Measurements from ENCODE around the gene KPNA1.
"Not testable (repeated sequence)": the region's sequence is repeated elsewhere in the genome, so short reads cannot be mapped to it uniquely, and the experiment has no call there.

KPNA1 gene

DNA sequence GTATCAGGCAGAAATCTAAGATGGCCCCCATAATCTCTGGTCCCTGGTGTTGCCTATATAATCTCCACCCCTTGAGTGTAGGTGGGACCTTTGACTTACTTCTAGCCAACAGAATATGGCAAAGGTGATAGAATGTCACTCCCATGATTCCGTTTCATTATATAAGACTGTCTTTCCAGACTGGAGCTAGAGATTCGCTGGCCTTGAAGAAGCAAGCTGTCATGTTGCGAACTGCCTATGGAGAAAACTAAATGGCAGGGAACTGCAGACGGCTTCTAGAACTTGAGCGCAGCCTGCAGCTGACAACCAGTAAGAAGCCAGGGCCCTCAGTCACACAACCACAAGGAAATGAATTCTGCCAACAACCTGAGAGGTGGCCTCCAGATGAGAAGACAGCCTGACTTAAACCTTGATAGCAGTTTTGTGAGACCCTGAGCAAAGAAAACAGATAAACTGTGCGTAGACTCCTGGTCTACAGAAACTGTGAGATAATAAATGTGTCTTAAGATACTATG, 2.2 kb upstream of the KPNA1 start:
- peak; percentile 16 for DNase-seq

DNA sequence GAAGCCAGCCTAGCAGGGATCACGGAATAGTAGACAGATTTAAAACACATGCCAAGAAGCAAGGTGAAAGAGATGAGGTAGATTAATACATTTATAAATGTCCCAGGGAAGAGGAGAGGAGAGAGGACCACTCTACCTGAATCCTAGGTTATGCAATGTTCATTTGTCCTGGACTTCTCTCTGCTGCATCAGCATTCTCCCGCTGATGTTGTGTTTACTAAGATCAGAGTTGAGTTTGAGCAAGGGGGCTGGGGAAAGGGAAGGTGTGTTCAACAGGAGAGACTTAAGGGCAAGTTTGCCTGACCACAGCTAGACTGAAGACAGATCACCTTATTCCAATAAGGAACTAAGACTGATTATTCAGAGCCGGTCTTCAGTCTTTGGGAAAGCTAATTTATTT, 1.1 kb upstream of the KPNA1 start:
- DNase-seq, result no peak

DNA sequence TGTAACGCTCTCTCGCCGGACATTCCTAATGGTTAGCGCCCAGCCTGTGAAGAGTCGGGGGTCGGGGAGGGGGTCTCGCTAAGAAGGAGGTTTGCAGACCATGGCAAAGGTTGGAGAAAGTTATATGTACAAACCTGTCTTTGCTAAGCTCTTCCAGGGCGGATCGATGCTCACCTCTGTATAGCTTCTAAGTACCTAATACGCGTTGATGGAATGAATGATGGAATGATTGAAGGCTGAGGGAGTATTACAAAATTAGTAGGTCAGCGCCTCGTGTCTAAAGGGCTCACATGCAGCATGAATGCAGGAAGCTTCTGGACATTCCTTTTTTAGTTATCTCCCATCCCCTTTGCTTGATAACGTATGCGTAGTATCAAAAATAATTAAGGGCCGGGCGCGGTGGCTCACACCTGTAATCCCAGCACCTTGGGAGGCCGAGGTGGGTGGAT, 305 bp upstream of the KPNA1 start:
- DNase-seq, result no peak

DNA sequence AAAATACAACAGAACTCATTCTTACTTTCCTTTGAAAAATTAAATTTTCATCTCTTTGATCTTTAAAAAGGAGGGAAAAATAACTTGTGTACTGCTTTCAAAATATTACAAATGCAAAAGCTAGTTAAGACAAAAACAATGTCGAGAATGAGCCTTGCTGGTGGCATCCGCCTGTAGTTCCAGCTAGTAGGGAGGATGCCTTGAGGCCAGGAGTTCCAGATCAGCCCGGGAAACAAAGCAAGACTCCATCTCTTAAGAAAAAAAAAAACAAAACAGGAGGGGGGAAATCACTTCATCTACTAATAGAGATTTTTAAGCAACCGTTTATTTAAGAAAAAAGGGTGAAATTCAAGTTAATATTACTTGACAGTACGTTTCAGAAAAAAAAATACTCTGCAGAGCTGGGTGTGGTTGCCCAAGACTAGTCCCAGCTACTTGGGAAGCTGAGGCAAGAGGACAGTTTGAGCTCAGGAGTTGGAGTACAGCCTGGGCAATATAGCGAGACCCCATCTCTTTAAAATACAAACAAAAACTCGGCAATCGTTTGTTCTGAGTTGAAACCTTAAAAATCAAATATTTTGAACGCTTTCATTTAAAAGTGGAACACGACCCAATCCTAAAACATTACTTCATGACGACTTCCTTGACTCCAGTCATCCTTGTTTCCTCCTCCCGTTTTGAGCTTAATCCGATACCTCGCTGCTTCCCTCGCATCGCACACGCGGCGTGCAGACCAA, 1.2 kb downstream of the KPNA1 start:
- no peak for DNase-seq

DNA sequence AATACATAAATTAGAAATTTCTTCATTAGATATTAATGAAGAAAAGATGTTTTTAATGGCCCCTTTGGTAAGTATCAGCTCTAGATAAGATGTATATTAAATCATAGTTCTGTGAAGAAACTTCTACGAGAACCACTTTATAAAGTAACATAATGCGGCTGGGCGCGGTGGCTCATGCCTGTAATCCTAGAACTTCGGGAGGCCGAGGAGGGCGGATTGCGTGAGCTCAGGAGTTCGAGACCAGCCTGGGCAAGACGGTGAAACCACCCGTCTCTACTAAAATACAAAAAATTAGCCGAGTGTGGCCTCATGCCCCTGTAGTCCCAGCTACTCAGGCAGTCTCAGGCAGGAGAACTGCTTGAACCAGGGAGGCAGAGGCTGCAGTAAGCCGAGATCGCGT, 2.5 kb downstream of the KPNA1 start:
- no peak for DNase-seq

DNA sequence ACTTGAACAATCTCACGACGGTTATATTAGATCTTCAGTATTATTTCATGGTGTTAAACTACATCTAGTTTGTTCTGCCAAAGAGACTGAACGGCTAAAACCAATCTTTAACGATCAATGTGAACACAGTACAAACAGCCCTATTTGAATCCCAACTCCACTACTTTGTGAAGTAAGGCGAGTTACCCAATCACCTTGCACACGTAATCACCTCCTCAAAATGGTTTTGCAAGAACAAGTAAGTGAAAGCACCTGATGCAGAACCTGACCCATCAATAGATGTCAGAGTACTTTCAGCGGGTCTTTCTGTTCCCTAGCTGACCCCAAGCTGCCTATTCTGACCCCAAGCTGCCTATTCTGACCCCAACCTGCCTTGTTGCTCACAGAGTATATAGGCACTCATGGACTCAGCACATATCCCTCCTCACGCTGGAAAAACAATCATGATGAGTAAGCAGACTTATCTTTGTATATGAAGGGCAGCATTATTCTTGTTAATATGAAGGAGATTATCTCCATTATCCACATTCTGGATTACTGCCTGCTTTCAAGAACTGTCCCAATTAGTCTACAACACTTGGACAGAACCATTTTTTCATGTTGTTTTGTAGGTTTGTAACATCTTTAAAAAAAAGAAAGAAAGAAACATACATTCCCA, 3.7 kb downstream of the KPNA1 start:
- DNase-seq, result no peak

DNA sequence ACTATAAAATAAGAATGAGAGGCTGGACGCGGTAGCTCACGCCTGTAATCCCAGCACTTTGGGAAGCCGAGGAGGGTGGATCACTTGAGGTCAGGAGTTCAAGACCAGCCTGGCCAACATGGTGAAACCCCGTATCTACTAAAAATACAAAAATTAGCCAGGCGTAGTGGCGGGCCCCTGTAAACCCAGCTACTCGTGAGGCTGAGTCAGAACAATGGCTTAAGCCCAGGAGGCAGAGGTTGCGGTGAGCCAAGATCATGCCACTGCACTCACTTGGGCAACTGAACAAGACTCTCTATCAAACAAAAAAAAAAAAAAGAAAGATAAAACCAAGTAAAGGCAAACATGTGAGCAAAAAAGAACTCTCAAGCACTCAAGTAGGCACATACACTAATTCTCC, 5.8 kb downstream of the KPNA1 start:
- DNase-seq, result not testable (repeated sequence)

DNA sequence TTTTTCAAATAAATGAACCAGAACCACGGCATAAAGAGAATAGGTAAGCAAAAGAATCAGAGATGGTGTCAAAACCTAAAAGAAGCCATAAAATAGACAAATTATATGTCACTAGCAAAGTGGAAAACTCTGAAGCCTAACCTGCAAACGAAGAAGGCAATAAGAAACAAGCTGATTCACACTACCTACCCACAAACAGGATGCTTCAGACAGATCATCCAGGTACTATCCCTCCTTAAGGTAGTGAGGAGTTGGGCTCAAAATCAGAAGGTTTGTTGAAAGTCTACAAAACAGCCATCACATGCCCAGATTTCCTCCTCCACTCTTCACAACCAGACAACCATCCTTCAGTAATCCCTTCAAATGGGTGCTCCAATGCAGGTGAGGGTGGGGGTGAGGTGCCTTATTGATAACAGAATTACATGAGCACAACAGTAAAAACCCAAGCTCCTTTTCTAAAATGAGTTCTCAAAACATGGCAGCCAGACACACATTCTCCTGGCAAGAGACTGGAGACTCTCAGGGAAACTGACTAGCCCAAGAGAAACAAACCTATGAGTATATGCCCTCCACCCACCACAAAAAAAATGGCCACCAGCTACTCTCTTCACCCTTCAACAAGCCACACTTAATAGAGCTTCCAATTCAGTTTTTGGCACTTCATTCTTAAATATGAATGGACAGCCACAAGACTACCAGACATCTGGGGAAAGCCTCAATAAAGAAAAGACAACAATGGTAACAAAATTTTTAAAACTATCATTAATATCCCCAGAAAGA, 6.4 kb downstream of the KPNA1 start:
- no peak for DNase-seq

DNA sequence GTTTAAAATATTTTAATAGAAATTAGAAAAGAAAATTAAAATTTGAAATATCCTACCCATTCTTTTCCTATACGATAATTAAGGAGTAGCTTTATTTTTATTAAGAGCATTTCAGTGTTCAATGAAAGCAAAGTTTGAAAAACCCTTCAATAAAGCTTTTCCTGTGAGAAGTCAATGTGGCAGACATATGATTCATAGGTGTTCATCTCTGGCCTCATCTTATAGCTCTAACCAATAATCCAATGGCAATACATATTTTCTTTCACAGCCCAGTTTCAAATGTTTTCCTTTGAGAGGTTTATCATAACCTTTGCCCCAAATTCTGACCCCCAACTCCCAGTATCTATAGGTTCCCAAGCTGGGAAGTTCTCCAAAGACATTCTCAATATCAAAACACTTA, 8.3 kb downstream of the KPNA1 start:
- DNase-seq, result no peak

DNA sequence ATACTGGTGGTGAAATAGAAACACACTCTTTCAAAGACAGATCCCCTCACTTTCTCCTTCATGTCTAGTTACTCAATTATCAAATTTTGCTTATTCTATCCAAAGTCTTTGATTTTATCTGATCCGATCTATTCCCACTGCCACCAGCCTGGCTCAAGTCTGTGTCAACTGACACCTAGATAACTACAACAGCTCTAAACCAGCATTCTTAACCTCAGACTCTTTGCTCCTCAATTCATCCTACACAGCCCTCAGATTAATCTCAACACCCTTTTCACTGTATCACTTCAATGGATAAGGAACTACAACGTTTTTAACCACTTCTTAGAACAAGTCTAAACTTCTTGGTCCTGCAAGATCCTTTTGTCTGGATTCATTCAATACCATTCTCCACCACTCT, 9.1 kb downstream of the KPNA1 start:
- DNase-seq, result no peak

DNA sequence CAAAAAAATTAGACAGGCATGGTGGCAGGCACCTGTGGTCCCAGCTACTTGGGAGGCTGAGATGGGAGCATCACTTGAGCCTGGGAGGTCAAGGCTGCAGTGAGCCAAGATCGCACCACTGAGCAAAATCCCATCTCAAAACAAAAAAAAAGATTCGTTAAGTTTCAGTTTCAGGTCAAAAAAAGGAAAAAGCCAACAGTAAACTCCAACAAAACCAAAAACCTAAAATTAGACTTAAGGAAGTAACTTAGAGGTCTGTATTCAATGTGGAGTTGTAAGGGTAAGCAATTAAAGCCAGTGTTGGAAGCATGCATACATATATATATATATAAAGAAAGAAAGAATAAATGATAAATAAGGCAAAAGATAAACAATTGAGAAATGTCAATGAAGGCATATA, 11.8 kb downstream of the KPNA1 start:
- no peak for DNase-seq

DNA sequence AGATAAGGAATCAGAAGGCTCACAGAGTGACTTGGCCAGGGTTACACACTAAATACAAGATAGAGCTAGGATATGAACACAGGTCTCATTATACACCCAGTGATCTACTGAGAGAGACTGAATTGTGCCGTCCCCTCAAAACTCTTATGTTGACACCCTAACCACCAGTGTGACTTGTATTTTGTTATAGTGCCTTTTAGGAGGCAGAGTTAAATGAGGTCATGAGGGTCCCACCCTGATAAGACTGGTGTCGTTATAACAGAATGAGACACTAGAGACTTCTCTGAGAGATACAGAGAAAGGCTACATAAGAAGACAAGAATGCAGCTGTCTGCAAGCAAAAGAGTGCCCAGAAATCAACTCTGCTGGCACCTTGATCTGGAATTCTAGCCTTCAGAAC, 12.6 kb downstream of the KPNA1 start:
- no peak for DNase-seq

DNA sequence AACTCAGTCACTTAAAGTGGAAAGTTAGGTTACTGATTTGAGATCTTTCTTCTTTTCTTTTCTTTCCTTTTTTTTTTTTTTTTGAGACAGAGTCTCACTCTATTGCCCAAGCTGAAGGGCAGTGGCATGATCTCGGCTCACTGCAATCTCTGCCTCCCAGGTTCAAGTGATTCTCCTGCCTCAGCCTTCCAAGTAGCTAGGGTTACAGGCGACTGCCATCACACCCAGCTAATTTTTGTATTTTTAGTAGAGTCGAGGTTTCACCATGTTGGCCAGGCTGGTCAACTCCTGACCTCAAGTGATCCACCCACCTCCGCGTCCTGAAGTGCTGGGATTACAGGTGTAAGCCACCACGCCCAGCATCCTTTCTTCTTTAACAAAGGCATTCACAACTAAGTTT, 13.8 kb downstream of the KPNA1 start:
- DNase-seq, result not testable (repeated sequence)

DNA sequence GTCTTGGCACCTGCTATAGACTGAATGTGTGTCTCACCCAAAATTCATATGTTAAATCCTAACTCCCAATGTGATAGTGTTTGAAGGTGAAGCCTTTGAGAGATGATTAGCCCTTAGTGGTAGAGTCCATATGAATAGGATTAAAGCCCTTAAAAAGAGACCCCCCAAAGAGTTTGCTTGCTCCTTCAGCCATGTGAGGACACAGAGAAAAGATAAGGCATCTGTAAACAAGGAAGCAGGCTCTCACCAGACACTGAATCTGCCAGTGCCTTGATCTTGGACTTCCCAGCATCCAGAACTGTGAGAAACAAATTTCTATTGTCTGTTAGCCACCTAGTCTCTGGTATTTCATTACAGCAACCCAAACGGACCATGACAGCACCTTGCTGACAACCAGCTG, 16.6 kb downstream of the KPNA1 start:
- no peak for DNase-seq

DNA sequence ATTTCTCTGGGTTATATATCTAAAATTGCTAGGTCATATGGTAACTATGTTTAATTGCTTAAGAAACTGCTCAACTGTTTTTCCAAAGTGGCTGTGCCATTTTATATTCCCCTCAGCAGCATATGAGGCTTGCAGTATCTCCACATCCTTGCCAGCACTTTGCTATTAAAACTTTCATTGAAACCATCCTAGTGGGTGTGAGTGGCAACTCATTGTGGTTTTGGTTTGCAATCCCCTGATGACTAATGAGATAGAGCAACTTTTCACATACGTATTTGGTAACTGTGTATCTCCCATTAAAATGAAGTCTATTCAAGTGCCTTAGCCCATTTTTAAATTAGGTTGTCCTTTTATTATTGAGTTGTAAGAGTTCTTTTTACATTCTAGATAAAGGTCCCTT, 17.3 kb downstream of the KPNA1 start:
- DNase-seq, result peak; percentile 25

DNA sequence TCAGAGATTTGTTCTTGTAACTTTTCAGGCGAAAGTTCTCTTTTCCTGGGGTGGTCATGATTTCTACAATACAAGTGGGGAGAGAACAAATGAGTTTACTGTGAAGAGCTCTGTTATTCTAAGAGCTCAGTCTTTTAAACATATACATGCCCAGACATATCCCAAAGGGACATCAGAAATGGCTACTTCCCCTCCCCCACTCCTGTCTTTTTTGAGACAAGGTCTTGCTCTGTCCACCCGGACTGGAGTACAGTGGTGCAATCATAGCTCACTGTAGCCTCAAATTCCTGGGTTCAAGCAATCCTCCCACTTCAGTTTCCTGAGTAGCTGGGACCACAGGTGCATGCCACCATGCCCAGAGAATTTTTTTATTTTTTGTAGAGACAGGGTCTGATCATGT, 18.2 kb downstream of the KPNA1 start:
- DNase-seq, result no peak

DNA sequence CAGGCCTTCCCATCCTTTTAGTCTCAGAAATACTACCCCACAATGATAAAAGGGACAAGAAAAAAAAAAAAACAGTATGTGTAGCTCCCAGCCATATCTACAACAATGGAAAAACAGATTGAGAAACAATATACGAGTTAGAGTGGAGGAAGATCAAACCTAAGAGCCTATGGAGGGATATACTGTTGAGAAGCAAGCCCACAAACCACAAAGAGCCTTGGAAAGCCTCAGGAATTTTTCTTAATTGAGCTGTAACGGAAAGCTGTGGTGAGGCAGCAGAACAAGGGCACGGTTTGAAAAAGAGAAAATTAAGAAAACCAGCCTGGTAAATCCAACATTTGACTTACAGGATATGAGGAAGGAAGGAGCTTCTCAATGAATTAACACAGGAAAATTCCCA, 21.4 kb downstream of the KPNA1 start:
- DNase-seq, result no peak

DNA sequence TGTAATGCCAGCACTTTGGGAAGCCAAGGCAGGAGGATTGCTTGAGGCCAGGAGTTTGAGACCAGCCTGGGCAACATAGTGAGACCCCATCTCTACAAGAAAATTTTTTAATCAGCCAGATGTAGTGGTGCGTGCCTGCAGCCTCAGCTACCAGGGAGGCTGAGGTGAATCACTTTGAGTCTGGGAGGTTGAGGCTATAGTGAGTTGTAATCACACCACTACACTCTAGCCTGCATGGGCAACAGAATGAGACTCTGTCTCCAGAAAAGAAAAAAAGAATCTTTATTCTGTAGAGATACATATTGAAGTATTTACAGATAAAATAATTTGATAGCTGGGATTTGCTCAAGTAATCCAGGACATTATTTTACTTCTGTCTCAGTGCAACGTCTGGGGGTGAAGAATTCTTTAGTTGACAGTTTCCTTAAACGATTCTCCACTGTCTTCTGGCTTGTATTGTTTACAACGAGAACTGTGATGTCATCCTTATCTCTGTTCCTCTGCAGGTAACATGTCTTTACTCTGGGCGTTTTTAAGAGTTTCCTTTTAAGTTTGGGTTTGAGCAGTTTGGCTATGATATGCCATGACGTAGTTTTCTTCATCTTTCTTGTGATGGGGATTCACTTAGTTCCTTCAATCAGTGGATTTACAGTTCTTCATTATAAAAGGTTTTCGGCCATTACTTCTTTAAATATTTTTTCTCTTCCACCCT, 26.3 kb downstream of the KPNA1 start:
- no peak for DNase-seq

DNA sequence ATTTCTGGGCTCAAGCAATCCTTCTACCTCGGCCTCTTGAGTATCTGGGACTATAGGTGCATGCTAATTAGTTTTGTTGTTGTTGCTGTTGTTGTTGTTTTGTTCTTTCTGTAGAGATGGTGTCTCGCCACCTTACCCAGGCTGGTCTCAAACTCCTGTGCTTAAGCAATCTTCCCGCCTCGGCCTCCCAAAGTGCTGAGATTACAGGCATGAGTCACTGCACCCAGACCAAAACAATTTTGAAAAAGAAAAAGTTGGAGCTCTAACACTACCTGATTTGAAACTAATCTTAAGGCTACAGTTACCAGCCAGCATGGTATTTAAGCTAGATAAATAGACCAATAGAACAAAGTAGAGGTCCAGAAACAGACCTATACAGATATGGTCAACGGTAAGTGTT, 29.8 kb downstream of the KPNA1 start:
- no peak for DNase-seq

DNA sequence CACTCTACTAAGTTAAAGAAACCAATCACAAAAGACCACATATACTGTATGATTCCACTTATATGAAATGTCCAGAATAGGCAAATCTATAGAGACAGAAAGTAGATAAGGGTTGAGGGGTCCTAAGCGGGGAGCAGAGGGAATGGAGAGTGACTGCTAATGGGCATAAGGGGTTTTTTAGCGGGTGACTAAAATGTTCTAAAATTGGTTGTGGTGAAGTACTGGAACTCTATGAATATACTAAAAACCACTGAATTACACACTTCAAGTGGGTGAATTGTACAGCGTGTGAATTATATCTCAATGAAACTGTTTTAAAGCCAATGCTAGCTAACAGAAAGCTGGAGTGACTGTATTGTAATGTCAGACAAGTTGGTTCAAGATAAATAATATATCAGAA, 33.3 kb downstream of the KPNA1 start:
- no peak for DNase-seq

DNA sequence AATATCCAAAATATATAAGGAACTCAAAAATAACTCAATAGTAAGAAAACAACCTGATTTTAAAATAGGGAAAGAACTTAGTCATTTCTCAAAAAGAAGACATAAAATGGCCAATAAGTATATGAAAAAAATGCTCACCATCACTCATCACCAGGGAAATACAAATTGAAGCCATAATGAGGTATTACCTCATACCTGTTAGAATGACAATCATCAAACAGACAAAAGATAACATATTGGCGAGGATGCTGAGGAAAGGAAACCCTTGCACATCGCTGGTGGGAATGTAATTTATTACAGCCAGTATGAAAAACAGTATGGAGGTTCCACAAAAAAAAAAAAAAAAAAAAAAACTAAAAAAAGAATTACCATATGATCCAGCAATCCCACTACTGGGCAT, 38.2 kb downstream of the KPNA1 start:
- no peak for DNase-seq

DNA sequence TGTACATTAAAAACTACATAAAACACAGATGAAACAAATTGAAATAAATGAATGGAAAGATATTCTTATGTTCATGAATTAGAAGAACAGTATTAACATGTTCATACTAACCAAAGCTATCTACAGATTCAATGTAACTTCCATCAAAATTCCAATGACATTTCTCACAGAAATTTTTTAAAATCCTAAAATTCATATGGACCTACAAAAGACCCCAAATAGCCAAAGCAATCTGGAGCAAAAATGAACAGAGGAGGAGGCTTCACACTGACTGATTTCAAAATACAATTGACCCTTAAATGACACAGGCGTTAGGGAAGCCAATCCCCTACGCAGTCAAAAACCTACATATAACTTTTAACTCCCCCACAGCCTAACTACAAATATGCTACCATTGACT, 39.4 kb downstream of the KPNA1 start:
- no peak for DNase-seq

DNA sequence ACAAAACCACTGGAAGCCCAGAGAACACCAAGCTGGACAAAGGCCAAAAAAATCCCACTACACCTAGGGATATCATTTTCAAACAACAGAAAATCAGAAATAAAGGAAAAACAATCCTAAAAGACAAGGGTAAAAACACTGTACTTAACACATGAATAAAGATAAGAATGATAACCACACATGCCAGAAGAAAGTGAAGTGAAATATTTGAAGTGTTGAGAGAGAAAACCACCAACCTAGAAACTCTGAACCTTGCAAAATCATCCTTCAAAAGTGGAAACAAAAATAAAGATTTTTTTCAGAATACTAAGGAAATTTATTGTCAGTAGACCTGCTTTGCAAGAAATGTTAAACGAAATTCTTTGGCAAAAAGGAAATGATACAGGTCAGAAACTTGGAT, 45.1 kb downstream of the KPNA1 start:
- no peak for DNase-seq
